BJ (cell line): ENCODE data around the gene FGF2. TPM values are rescaled to one million over a fixed set of nuclear protein-coding genes. Genes with fewer than 3 reads are reported as not detected.

ENCODE experiments used
- CTCF ChIA-PET: fragments of 350-600 bp; formaldehyde crosslinking; extraction: SDS; loops from one replicate; lab custom pipeline; 2021; ENCODE audit warnings: antibody characterized with exemption, inconsistent platforms; lab: Yijun Ruan, JAX
- POLR2A ChIA-PET: fragments of 300-600 bp; sonication (Branson Sonifier 250); formaldehyde crosslinking; extraction: SDS; loops from one replicate; lab custom pipeline; 2021; ENCODE audit warnings: antibody characterized with exemption; lab: Charles Lee
- DNase-seq: peaks from one replicate; pipeline ENCODE4 v3.0.0-alpha.2; 2011; ENCODE audit warnings: low read depth
- H3K27me3 ChIP-seq: 2 replicates; pipeline ENCODE4 v1.6.0; 2011; ENCODE audit warnings: low read length; ENCODE audit not compliant: control insufficient read depth, insufficient read depth
- H3K36me3 ChIP-seq: 2 replicates; pipeline ENCODE4 v1.5.1; 2011; ENCODE audit warnings: low read length; ENCODE audit not compliant: control insufficient read depth, insufficient read depth
- H3K4me3 ChIP-seq: 2 replicates; pipeline ENCODE4 v1.5.1; 2011; ENCODE audit warnings: low read depth, mild to moderate bottlenecking, control low read depth, low read length
- polyA plus RNA-seq: library from polyadenylated mRNA; depleted of rRNA; stranded (reverse); fragments of >200 nt; gene quantifications from 2 replicates; pipeline ENCODE4 v1.2.3, GENCODE V29; 2011
- TF ChIP-seq, protein P1 (sequence below): IDR thresholded peaks from 2 replicates; pipeline ENCODE4 v1.5.1; 2011; ENCODE audit warnings: low read depth, mild to moderate bottlenecking, control low read depth, inconsistent platforms, low read length, moderate library complexity; ENCODE audit not compliant: insufficient read depth

The FGF2 gene
- polyA plus RNA-seq, 1 experiment: 72.7 TPM

DNA sequence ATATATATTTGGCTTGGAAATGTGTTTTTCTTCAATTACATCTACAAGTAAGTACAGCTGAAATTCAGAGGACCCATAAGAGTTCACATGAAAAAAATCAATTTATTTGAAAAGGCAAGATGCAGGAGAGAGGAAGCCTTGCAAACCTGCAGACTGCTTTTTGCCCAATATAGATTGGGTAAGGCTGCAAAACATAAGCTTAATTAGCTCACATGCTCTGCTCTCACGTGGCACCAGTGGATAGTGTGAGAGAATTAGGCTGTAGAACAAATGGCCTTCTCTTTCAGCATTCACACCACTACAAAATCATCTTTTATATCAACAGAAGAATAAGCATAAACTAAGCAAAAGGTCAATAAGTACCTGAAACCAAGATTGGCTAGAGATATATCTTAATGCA lies 69.6 kb downstream of the FGF2 start:
- TF ChIP-seq, protein P1, sequence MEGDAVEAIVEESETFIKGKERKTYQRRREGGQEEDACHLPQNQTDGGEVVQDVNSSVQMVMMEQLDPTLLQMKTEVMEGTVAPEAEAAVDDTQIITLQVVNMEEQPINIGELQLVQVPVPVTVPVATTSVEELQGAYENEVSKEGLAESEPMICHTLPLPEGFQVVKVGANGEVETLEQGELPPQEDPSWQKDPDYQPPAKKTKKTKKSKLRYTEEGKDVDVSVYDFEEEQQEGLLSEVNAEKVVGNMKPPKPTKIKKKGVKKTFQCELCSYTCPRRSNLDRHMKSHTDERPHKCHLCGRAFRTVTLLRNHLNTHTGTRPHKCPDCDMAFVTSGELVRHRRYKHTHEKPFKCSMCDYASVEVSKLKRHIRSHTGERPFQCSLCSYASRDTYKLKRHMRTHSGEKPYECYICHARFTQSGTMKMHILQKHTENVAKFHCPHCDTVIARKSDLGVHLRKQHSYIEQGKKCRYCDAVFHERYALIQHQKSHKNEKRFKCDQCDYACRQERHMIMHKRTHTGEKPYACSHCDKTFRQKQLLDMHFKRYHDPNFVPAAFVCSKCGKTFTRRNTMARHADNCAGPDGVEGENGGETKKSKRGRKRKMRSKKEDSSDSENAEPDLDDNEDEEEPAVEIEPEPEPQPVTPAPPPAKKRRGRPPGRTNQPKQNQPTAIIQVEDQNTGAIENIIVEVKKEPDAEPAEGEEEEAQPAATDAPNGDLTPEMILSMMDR: no peak
- Histone ChIP-seq H3K27me3 (no peaks in the 10 kb centered on the region), H3K36me3 (peaks cover 6% of the 10 kb centered on the region), H3K4me3 (no peak overlapping the region)
- ChIA-PET POLR2A (no interaction called here), CTCF (interaction anchor here (4.5 kb wide), 1 partner anchor 18 kb away, joined by 15 read pairs; no protein-coding TSS in a partner anchor)
- DNase-seq: no peak

DNA sequence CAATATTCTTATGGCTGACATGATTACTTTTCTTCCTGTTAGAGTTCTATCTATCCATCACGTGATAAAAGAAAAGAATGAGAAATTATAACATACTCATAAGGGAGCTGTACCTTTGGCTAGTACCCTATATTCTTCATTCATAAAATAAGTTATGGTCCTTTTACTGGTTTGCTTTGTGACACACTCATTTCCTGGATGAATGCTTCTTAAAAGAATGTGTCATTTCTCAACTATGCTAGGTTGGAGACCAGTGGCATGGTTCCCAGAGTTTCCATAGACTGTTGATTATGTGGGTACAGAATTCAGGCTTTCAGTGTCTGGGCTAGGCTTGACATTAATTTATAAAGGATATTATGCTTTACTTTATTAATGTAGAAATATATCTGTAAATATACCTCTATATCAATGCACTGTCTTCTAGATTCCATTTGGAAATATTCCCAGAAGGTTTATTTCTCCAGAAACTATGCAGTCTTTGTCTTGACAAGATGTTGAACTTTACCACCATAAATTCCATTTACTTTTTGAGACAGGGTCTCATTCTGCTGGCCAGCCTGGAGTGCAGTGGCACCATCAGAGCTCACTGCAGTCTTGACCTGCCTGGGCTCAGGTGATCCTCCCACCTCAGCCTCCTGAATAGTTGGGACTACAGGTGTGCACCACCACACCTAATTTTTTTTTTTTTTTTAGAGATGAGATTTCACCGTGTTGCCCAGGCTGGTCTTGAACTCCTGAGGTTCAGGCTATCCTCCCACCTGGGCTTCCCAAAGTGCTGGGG lies 71.9 kb downstream of the FGF2 start:
- H3K4me3 ChIP-seq: no peak overlapping the region
- TF ChIP-seq, protein P1: no peak
- H3K36me3 ChIP-seq: peaks cover 2% of the 10 kb centered on the region; the same call in 1 of the 2 replicates
- ChIA-PET POLR2A (interaction anchor here (0.5 kb wide), 1 partner anchor 143 kb away, joined by 5 read pairs; no protein-coding TSS in a partner anchor), CTCF (interaction anchor here (0.7 to 4.5 kb wide), 2 partner anchors 16 to 140 kb away, joined by 3 to 15 read pairs; no protein-coding TSS in a partner anchor)
- DNase-seq: peak; percentile 70
- no peaks in the 10 kb centered on the region for H3K27me3 ChIP-seq

DNA sequence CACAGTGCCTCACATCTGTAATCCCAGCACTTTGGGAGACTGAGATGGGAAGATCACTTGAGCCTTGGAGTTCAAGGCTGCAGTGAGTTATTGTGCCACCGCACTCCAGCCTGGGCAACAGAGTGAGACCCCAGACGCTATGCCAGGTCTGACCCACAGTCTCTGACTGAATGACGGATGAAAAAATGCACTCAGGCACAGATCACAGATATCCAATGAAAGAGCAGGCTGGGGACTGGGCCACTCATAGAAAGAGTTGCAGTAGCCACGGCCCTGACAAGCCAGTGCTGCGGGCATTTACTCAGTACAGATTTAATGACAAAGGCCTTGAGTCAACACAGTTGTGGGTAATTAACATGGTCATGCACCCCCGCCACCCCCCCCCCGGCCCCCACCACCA lies 73.1 kb downstream of the FGF2 start:
- ChIA-PET POLR2A (interaction anchor here (0.5 kb wide), 1 partner anchor 188 kb away, joined by 3 read pairs; no protein-coding TSS in a partner anchor), CTCF (interaction anchor here (4.5 kb wide), 1 partner anchor 15 kb away, joined by 15 read pairs; no protein-coding TSS in a partner anchor)
- no peak overlapping the region for H3K4me3 ChIP-seq
- H3K36me3 ChIP-seq: peaks cover 2% of the 10 kb centered on the region; the same call in 1 of the 2 replicates
- no peak for DNase-seq
- TF ChIP-seq, protein P1: no peak
- H3K27me3 ChIP-seq: no peaks in the 10 kb centered on the region

DNA sequence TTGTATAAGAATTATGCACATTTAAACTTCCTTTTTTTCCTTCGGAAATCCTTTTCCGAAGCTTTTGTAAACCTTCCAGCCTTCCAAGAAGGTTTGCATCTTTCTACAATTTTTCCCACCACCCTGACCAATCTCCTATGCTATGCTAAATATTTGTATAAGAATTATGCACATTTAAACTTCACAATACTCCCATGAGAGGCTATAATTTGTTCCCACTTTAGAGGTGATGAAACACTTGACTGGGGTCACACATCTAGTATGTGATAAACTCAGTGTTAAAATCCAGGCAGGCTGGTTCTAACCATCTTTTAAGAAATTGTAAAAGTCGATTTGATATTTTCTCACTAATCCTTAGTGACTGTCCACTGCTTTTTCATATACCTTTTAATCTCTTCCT lies 73.7 kb downstream of the FGF2 start:
- TF ChIP-seq, protein P1: no peak
- H3K36me3 ChIP-seq: peaks cover 2% of the 10 kb centered on the region; the same call in 1 of the 2 replicates
- H3K27me3 ChIP-seq: no peaks in the 10 kb centered on the region
- POLR2A ChIA-PET: no interaction called here
- H3K4me3 ChIP-seq: no peak overlapping the region
- CTCF ChIA-PET: no interaction called here
- no peak for DNase-seq

DNA sequence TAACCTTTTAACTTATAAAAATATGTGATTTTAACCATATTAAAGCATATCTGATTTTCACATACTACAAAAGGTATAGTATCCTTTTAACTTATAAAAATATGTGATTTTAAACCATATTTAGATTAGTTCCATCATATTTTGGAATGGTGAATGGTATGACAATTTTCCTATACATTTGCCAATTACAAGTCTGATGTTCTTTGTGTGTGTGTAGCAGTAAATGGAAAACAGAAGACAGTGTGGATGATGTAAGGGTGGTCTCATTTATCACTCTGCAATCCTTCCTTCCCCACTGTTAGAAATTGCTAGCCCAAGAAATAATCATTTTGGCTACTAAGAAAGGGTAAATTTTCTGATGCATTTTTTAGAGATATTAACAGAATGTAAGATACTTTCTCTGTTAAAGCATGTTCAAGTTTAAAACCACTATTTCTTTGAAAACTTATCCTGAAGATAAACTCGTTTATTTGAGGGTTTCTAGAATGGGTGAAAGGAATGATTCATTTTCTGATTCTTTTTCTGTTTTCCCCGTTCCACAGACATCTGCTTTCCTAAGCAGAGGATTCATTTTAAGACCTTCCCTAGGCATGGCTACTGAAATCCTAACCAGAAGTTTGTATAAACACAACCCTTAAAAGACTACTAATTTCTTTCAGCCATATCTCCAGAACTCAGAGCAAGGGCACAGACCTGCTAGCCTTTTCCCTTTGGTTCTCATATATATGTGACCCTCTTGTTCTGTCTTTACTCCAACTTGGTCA lies 74.8 kb downstream of the FGF2 start:
- POLR2A ChIA-PET: no interaction called here
- Histone ChIP-seq H3K36me3 (no peaks in the 10 kb centered on the region; the same call in 1 of the 2 replicates), H3K4me3 (no peak overlapping the region), H3K27me3 (no peaks in the 10 kb centered on the region)
- TF ChIP-seq, protein P1: no peak
- DNase-seq: no peak
- CTCF ChIA-PET: interaction anchor here (0.5 kb wide), 1 partner anchor 30 kb away, joined by 3 read pairs; no protein-coding TSS in a partner anchor
